Measurements from ENCODE around the gene GOLGA3.

The GOLGA3 gene

GRCh38 chr12:132839558-132840235 lies 11.0 kb upstream of the GOLGA3 start:
- TF ChIP-seq CTCF (conservative IDR thresholded peaks at IDR 0.05; ENCODE audit: low read length) = no peak
- TF ChIP-seq EZH2phosphoT487 (IDR thresholded peaks at IDR 0.05; ENCODE audit: borderline replicate concordance) = no peak
- no peaks in the 10 kb centered on the region for H3K9me3 ChIP-seq (ENCODE audit: insufficient read depth, low read depth, low read length)
- no peaks in the 10 kb centered on the region for H3K36me3 ChIP-seq (ENCODE audit: insufficient read depth, low read length)
- H3K4me1 ChIP-seq (ENCODE audit: insufficient read depth, low read length, poor library complexity, severe bottlenecking) = peaks cover 6% of the 10 kb centered on the region
- no peaks in the 10 kb centered on the region for H3K79me2 ChIP-seq (ENCODE audit: insufficient read depth, low read length)
- no peaks in the 10 kb centered on the region for H3K27me3 ChIP-seq (ENCODE audit: insufficient read depth, low read length, poor library complexity, severe bottlenecking)
- H2AFZ ChIP-seq (ENCODE audit: low read length) = no peak overlapping the region
- no peak overlapping the region for H3K9ac ChIP-seq (ENCODE audit: low read depth, low read length, poor library complexity, severe bottlenecking)
- H3K4me3 ChIP-seq (ENCODE audit: low read length, poor library complexity, severe bottlenecking) = no peak overlapping the region
- H3K9me2 ChIP-seq (replicated peaks; ENCODE audit: low read depth, low read length) = no peaks in the 10 kb centered on the region
- no peaks in the 10 kb centered on the region for H3F3A ChIP-seq (ENCODE audit: low read depth)
- H4K20me1 ChIP-seq (ENCODE audit: insufficient read depth, low read length, poor library complexity, severe bottlenecking) = no peaks in the 10 kb centered on the region
- no peak overlapping the region for H3K4me2 ChIP-seq (ENCODE audit: low read depth, low read length, poor library complexity, severe bottlenecking)

GRCh38 chr12:132838410-132839080 lies 9.9 kb upstream of the GOLGA3 start:
- Histone ChIP-seq H4K20me1 (ENCODE audit: insufficient read depth, low read length, poor library complexity, severe bottlenecking) (no peaks in the 10 kb centered on the region), H3K4me1 (ENCODE audit: insufficient read depth, low read length, poor library complexity, severe bottlenecking) (peaks cover 14% of the 10 kb centered on the region), H3K9ac (ENCODE audit: low read depth, low read length, poor library complexity, severe bottlenecking) (no peak overlapping the region), H3K9me3 (ENCODE audit: insufficient read depth, low read depth, low read length) (no peaks in the 10 kb centered on the region), H3K9me2 (replicated peaks; ENCODE audit: low read depth, low read length) (no peaks in the 10 kb centered on the region), H2AFZ (ENCODE audit: low read length) (no peak overlapping the region), H3K4me2 (ENCODE audit: low read depth, low read length, poor library complexity, severe bottlenecking) (no peak overlapping the region), H3K79me2 (ENCODE audit: insufficient read depth, low read length) (no peaks in the 10 kb centered on the region), H3F3A (ENCODE audit: low read depth) (no peaks in the 10 kb centered on the region), H3K27me3 (ENCODE audit: insufficient read depth, low read length, poor library complexity, severe bottlenecking) (no peaks in the 10 kb centered on the region), H3K4me3 (ENCODE audit: low read length, poor library complexity, severe bottlenecking) (no peak overlapping the region), H3K36me3 (ENCODE audit: insufficient read depth, low read length) (no peaks in the 10 kb centered on the region)
- no peak for TF ChIP-seq EZH2phosphoT487 (IDR thresholded peaks at IDR 0.05; ENCODE audit: borderline replicate concordance)
- no peak for TF ChIP-seq CTCF (conservative IDR thresholded peaks at IDR 0.05; ENCODE audit: low read length)

- Histone ChIP-seq H3K9me3 (ENCODE audit: insufficient read depth, low read depth, low read length) (no peaks in the 10 kb centered on the region), H3K9me2 (replicated peaks; ENCODE audit: low read depth, low read length) (no peaks in the 10 kb centered on the region), H3F3A (ENCODE audit: low read depth) (no peaks in the 10 kb centered on the region), H4K20me1 (ENCODE audit: insufficient read depth, low read length, poor library complexity, severe bottlenecking) (no peaks in the 10 kb centered on the region), H3K36me3 (ENCODE audit: insufficient read depth, low read length) (no peaks in the 10 kb centered on the region), H3K79me2 (ENCODE audit: insufficient read depth, low read length) (no peaks in the 10 kb centered on the region), H3K9ac (ENCODE audit: low read depth, low read length, poor library complexity, severe bottlenecking) (no peak overlapping the region), H3K27me3 (ENCODE audit: insufficient read depth, low read length, poor library complexity, severe bottlenecking) (no peaks in the 10 kb centered on the region), H3K4me1 (ENCODE audit: insufficient read depth, low read length, poor library complexity, severe bottlenecking) (peaks cover 14% of the 10 kb centered on the region), H2AFZ (ENCODE audit: low read length) (no peak overlapping the region), H3K4me3 (ENCODE audit: low read length, poor library complexity, severe bottlenecking) (no peak overlapping the region), H3K4me2 (ENCODE audit: low read depth, low read length, poor library complexity, severe bottlenecking) (no peak overlapping the region)
- TF ChIP-seq CTCF (conservative IDR thresholded peaks at IDR 0.05; ENCODE audit: low read length) = no peak
- no peak for TF ChIP-seq EZH2phosphoT487 (IDR thresholded peaks at IDR 0.05; ENCODE audit: borderline replicate concordance)
Measured at GRCh38 chr12:132837693-132838409, 9.2 kb upstream of the GOLGA3 start.

Measured in Loucy (cell line).